Neuronal stem cell (in vitro differentiated cells): ENCODE measurements around the gene ACKR3.

ENCODE experiments used
- DNase-seq: peaks from one replicate; pipeline ENCODE4 v3.0.0-alpha.2; 2013; ENCODE audit warnings: low spot score
- H2AFZ ChIP-seq: one replicate; pipeline ENCODE4 v1.6.1; 2013; ENCODE audit warnings: mild to moderate bottlenecking, low read length, inconsistent platforms
- H2AK5ac ChIP-seq: 2 replicates; pipeline ENCODE4 v1.6.1; 2013; ENCODE audit warnings: low read depth, mild to moderate bottlenecking, inconsistent platforms, low read length, moderate library complexity, mixed read lengths
- H2BK120ac ChIP-seq: 2 replicates; pipeline ENCODE4 v1.6.1; 2013; ENCODE audit warnings: low read depth, mild to moderate bottlenecking, inconsistent platforms, low read length, moderate library complexity, mixed read lengths
- H2BK12ac ChIP-seq: one replicate; pipeline ENCODE4 v1.6.1; 2013; ENCODE audit warnings: low read length, inconsistent platforms
- H2BK15ac ChIP-seq: 2 replicates; pipeline ENCODE4 v1.6.1; 2013; ENCODE audit warnings: mild to moderate bottlenecking, low read length, inconsistent platforms, mixed read lengths
- H2BK5ac ChIP-seq: one replicate; pipeline ENCODE4 v1.6.1; 2013; ENCODE audit warnings: inconsistent platforms, mild to moderate bottlenecking, low read length, moderate library complexity
- H3K14ac ChIP-seq: one replicate; pipeline ENCODE4 v1.6.1; 2013; ENCODE audit warnings: low read length, inconsistent platforms
- H3K18ac ChIP-seq: 2 replicates; pipeline ENCODE4 v1.6.1; 2013; ENCODE audit warnings: low read length, inconsistent platforms
- H3K23ac ChIP-seq: 2 replicates; pipeline ENCODE4 v1.6.1; 2013; ENCODE audit warnings: low read depth, mild to moderate bottlenecking, mixed read lengths, low read length, inconsistent platforms; ENCODE audit not compliant: poor library complexity
- H3K27ac ChIP-seq: replicated peaks from 3 replicates; pipeline ENCODE4 v1.5.1; 2013; ENCODE audit warnings: low read length, inconsistent platforms
- H3K27me3 ChIP-seq, 3 experiments: 2 replicates each; pipeline ENCODE4 v1.6.1; 2013; ENCODE audit warnings: low read length in 3 of 3, mild to moderate bottlenecking in 2 of 3, inconsistent platforms in 1 of 3, low read depth in 1 of 3, mixed read lengths in 1 of 3, moderate library complexity in 1 of 3; ENCODE audit not compliant: control insufficient read depth in 3 of 3, insufficient read depth in 3 of 3
- H3K36me3 ChIP-seq, 2 donors: replicated peaks in 1 of 2; 2 replicates each; pipeline ENCODE4 v1.6.1; 2013; ENCODE audit warnings: low read length in 2 of 2; ENCODE audit not compliant: control insufficient read depth in 2 of 2, insufficient read depth in 2 of 2
- H3K4ac ChIP-seq: 2 replicates; pipeline ENCODE4 v1.6.1; 2013; ENCODE audit warnings: inconsistent platforms, mild to moderate bottlenecking, low read length, moderate library complexity
- H3K4me1 ChIP-seq, 2 donors: 1 replicate in 1 of 2; 2 replicates in 1 of 2; pipeline ENCODE4 v1.6.1; 2013; ENCODE audit warnings: low read length in 2 of 2, low read depth in 1 of 2; ENCODE audit not compliant: control insufficient read depth in 2 of 2, insufficient read depth in 1 of 2
- H3K4me2 ChIP-seq: one replicate; pipeline ENCODE4 v1.6.1; 2013; ENCODE audit warnings: mild to moderate bottlenecking, low read length, inconsistent platforms; ENCODE audit not compliant: insufficient read depth, poor library complexity, severe bottlenecking
- H3K4me3 ChIP-seq, 2 donors: 2 replicates each; pipeline ENCODE4 v1.5.1; 2013; ENCODE audit warnings: low read length in 2 of 2, mild to moderate bottlenecking in 2 of 2, inconsistent platforms in 1 of 2, moderate library complexity in 1 of 2
- H3K79me1 ChIP-seq: one replicate; pipeline ENCODE4 v1.6.1; 2013; ENCODE audit warnings: low read depth, mild to moderate bottlenecking, inconsistent platforms, low read length, moderate library complexity
- H3K9ac ChIP-seq: one replicate; pipeline ENCODE4 v1.6.1; 2013; ENCODE audit warnings: mild to moderate bottlenecking, low read depth, low read length, inconsistent platforms; ENCODE audit not compliant: poor library complexity
- H3K9me3 ChIP-seq, 2 donors: replicated peaks in 1 of 2; 2 replicates each; pipeline versions ENCODE3 to v1.6.1; 2013; ENCODE audit warnings: low read length in 2 of 2, mild to moderate bottlenecking in 2 of 2, inconsistent platforms in 1 of 2, low read depth in 1 of 2, mixed read lengths in 1 of 2, moderate library complexity in 1 of 2; ENCODE audit not compliant: control insufficient read depth in 2 of 2, insufficient read depth in 1 of 2
- H4K8ac ChIP-seq: one replicate; pipeline ENCODE4 v1.6.1; 2013; ENCODE audit warnings: low read depth, mild to moderate bottlenecking, inconsistent platforms, low read length, moderate library complexity
- H4K91ac ChIP-seq: one replicate; pipeline ENCODE4 v1.6.1; 2013; ENCODE audit warnings: low read length, low read depth, mild to moderate bottlenecking, inconsistent platforms; ENCODE audit not compliant: poor library complexity
- WGBS, 2 donors: extraction: QIAGEN DNeasy Blood & Tissue Kit; methylation state at CpG; one replicate each; pipeline ENCODE4 v1.1.7; 2013; ENCODE audit warnings: missing lambda C conversion rate in 2 of 2, mixed read lengths in 1 of 2; ENCODE audit not compliant: insufficient read length in 2 of 2, insufficient replicate concordance in 1 of 2; ENCODE audit errors: extremely low coverage in 2 of 2; 5-methylcytosine and 5-hydroxymethylcytosine counted together

The ACKR3 gene

DNA sequence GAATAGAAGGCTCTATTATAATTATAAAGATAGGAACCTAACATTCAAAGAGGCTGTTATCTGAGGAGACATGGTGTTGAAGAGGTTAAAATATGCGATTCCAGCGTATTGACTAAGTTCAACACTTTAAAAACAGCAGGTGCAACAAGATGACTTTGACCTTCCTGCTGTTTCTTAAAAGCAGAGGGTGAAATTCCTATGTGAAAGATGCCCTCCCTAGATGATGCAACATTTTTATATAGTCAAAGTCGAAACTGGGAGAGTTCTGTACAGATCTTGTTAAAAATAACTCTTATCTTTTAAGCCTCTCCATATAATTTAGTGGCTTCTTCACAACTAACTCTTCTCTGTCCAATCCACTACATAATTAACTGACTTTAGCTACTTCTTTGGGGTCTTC lies 4.4 kb upstream of the ACKR3 start:
- Histone ChIP-seq H2BK12ac (no peak overlapping the region), H3K27me3 (peaks cover 0 to 19% (median 0%) of the 10 kb centered on the region in 3 experiments), H3K36me3 (no peaks in the 10 kb centered on the region), H2AK5ac (no peak overlapping the region), H3K4me3 (no peak overlapping the region), H2BK15ac (no peak overlapping the region), H3K18ac (no peak overlapping the region), H3K23ac (no peak overlapping the region), H3K9ac (no peak overlapping the region), H3K4me2 (no peak overlapping the region), H3K79me1 (no peaks in the 10 kb centered on the region), H3K27ac (no peak overlapping the region), H2AFZ (no peak overlapping the region), H4K91ac (no peak overlapping the region), H4K8ac (no peak overlapping the region), H2BK5ac (no peak overlapping the region), H3K9me3 (no peaks in the 10 kb centered on the region), H3K14ac (no peak overlapping the region), H3K4ac (no peak overlapping the region), H3K4me1 (peaks cover 11 to 20% of the 10 kb centered on the region in 2 donors), H2BK120ac (no peak overlapping the region)
- WGBS, 2 donors: no CpG with 5 or more reads among the region's 3 CpGs
- DNase-seq: no peak

DNA sequence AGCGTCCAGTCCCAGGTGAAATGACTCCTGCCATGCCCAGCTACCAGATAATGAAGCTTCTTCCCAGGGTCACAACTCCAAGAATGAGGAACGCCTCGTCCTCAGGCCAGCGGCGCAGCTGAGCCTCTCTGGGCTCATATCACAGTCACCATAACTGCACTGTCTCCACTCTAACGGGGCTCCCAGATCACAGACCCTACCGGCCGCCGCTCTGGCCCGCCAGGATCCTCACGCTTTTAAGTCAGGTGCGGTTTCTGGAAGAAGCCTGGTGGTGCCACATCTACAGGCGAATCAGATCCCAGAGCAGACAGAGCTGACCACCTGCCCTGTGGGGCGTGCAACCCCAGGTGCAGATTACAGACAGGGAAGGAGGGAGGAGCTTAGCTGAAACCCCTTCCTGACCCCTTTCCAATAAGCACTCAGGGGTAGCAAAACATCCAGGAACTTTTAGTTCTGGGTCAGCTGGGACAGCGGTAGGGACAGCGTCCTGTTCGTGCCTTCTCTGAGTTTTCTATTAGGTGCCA lies 3.7 kb upstream of the ACKR3 start:
- Histone ChIP-seq H3K27me3 (peaks cover 0 to 19% (median 0%) of the 10 kb centered on the region in 3 experiments), H3K4ac (no peak overlapping the region), H3K4me3 (no peak overlapping the region), H3K27ac (no peak overlapping the region), H2BK12ac (no peak overlapping the region), H3K18ac (peak overlapping the region; percentile 67), H3K4me2 (no peak overlapping the region), H2AFZ (no peak overlapping the region), H2BK120ac (no peak overlapping the region), H3K79me1 (no peaks in the 10 kb centered on the region), H4K91ac (no peak overlapping the region), H3K9ac (no peak overlapping the region), H3K4me1 (peaks cover 14 to 20% of the 10 kb centered on the region in 2 donors), H3K23ac (no peak overlapping the region), H3K9me3 (no peaks in the 10 kb centered on the region), H2BK15ac (peak overlapping the region; percentile 51), H3K14ac (no peak overlapping the region), H2BK5ac (no peak overlapping the region), H3K36me3 (no peaks in the 10 kb centered on the region), H4K8ac (no peak overlapping the region), H2AK5ac (no peak overlapping the region)
- WGBS, 2 donors: no CpG with 5 or more reads among the region's 17 CpGs
- no peak for DNase-seq

DNA sequence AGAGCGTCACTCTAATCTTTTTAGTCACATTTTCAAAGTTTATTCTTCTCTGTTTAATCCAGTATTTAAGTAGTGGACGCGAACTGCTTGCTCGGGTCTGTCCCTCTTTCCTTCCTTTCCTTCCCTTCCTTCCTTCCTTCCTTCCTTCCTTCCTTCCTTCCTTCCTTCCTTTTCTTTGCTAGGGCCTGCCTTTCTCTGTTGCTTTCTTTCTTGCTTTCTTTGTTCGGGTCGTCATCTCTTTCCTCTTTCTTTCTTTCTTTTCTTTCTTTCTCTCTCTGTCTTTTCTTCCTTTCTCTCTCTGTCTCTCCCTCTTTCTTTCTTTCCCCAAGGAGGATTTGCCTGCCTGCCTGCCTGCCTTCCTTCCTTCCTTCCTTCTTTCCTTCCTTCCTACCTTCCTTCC lies 3.0 kb upstream of the ACKR3 start:
- Histone ChIP-seq H3K4me1 (peaks cover 18 to 20% of the 10 kb centered on the region in 2 donors), H3K79me1 (no peaks in the 10 kb centered on the region), H2BK5ac (no peak overlapping the region), H2BK15ac (no peak overlapping the region), H3K27me3 (peaks cover 0 to 19% (median 0%) of the 10 kb centered on the region in 3 experiments), H3K18ac (no peak overlapping the region), H3K23ac (no peak overlapping the region), H3K4me2 (no peak overlapping the region), H3K4me3 (no peak overlapping the region), H3K14ac (no peak overlapping the region), H4K8ac (no peak overlapping the region), H2BK12ac (no peak overlapping the region), H2AFZ (no peak overlapping the region), H2BK120ac (no peak overlapping the region), H4K91ac (no peak overlapping the region), H3K9me3 (no peaks in the 10 kb centered on the region), H3K36me3 (no peaks in the 10 kb centered on the region), H3K27ac (no peak overlapping the region), H3K9ac (no peak overlapping the region), H3K4ac (no peak overlapping the region), H2AK5ac (no peak overlapping the region)
- no CpG with 5 or more reads among the region's 6 CpGs for WGBS, 2 donors
- no peak for DNase-seq

DNA sequence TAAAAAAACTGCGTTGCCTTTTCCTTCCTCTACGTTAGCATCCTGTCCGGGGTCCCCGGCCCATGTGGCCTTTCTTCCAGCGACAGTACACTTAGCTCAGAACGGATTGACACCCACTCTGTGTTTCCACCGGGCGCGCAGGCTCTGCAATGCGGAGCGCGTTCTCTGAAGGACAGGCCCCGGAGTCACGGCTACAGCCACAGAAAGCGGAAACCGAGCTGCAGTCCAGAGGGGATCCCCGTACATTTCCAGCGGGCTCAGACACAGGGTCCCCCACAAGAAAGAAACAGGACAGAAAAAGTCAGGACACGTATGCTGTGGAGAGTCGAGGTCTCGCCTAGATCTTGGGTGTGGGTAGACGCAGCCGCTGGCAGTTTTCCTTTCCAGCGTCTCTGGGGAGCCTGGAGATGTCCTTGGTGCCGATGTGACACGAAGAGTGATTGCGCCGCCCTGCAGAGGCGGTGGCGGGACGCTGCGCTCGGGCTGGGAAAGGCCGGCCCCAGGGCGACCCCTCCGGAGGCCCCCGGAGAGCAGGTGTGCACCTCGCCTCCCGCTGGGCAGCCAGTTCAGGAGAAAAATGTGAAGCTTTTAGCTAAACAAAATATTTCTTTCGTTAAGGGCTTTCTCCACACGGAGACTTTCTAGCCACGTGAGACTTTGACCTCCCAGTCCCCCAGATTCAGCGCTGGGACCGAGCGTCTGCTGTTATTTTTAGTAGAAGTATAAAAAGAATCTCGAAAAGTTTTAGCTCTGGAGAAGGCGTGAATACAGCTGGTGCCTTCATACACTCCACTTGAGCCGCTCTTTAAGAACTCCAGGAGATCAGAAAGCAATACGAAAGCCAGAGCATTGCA lies 1.3 kb upstream of the ACKR3 start:
- H3K23ac ChIP-seq: no peak overlapping the region

More for the DNA sequence above, 1.3 kb upstream of the ACKR3 start:
- Histone ChIP-seq H3K27me3 (peaks cover 0 to 19% (median 0%) of the 10 kb centered on the region in 3 experiments), H3K27ac (no peak overlapping the region), H3K4me1 (peaks cover 30 to 34% of the 10 kb centered on the region in 2 donors), H2BK5ac (no peak overlapping the region), H3K4me2 (peak overlapping the region; percentile 81), H2AFZ (peak overlapping the region; percentile 46), H3K4ac (no peak overlapping the region), H3K36me3 (peaks cover 0 to 14% of the 10 kb centered on the region in 2 donors), H2BK15ac (peak overlapping the region; percentile 84), H2BK120ac (no peak overlapping the region), H3K79me1 (no peaks in the 10 kb centered on the region), H2AK5ac (no peak overlapping the region), H3K4me3 (peak overlapping the region; percentile 2 to 70), H3K9me3 (no peaks in the 10 kb centered on the region), H3K9ac (peak overlapping the region; percentile 24), H3K14ac (peak overlapping the region; percentile 72), H3K18ac (peak overlapping the region; percentile 91), H4K8ac (no peak overlapping the region), H4K91ac (no peak overlapping the region), H2BK12ac (no peak overlapping the region)
- WGBS, 2 donors: no CpG with 5 or more reads among the region's 49 CpGs
- DNase-seq: no peak
